ENCODE measurements around the gene IQCH. TPM values are rescaled to one million over a fixed set of nuclear protein-coding genes. Genes with fewer than 3 reads are reported as not detected.

IQCH gene
- total and polyA plus RNA-seq, 2 experiments from 2014 or later: 1.7 to 4.6 TPM

DNA sequence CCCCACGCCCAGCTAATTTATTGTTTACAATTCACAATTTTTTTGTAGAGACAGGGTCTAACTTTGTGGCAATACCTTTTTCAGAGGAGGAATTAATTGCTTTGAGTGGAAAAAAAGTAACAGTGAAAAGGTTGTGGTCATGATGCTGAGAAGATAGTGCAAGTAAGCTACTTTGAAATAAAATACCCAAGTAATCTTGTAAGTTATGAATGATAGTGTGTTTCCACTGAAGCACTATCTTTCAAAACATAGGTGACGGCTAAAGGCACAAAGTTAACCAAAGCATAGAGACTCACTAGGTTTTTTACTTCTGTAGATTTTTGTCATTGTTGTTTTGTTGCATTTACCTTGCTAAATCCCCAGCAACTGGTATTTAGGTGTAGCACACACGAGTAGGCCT, 165.1 kb downstream of the IQCH start:
- Histone ChIP-seq H4K20me1 (replicated peaks; ENCODE audit: insufficient read depth) (no peaks in the 10 kb centered on the region), H3F3A (replicated peaks; ENCODE audit: low read depth) (no peaks in the 10 kb centered on the region), H3K4me1 (ENCODE audit: insufficient read depth) (no peaks in the 10 kb centered on the region), H3K9me2 (ENCODE audit: insufficient read depth) (no peaks in the 10 kb centered on the region), H2AFZ (no peak overlapping the region), H3K36me3 (ENCODE audit: insufficient read depth) (no peaks in the 10 kb centered on the region), H3K79me2 (replicated peaks; ENCODE audit: insufficient read depth) (no peaks in the 10 kb centered on the region), H3K27me3 (ENCODE audit: insufficient read depth) (no peaks in the 10 kb centered on the region), H3K4me2 (no peak overlapping the region), H3K27ac (ENCODE audit: low read depth) (no peak overlapping the region), H3K4me3 (no peak overlapping the region)
- DNase-seq (ENCODE audit: low spot score): no peak
- no peak for TF ChIP-seq POLR2AphosphoS5 (IDR thresholded peaks at IDR 0.05; ENCODE audit: low read depth)
- TF ChIP-seq, protein P1, sequence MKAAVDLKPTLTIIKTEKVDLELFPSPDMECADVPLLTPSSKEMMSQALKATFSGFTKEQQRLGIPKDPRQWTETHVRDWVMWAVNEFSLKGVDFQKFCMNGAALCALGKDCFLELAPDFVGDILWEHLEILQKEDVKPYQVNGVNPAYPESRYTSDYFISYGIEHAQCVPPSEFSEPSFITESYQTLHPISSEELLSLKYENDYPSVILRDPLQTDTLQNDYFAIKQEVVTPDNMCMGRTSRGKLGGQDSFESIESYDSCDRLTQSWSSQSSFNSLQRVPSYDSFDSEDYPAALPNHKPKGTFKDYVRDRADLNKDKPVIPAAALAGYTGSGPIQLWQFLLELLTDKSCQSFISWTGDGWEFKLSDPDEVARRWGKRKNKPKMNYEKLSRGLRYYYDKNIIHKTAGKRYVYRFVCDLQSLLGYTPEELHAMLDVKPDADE (IDR thresholded peaks at IDR 0.05): no peak
- TF ChIP-seq CREB1 (CRISPR knock-in tag; IDR thresholded peaks at IDR 0.05; ENCODE audit: low read depth): no peak
- no peak for TF ChIP-seq EZH2 (IDR thresholded peaks at IDR 0.05; ENCODE audit: low read depth, unreplicated experiment)
- Mint-ChIP-seq H3K36me3 (ENCODE audit: low read depth) (no peaks in the 10 kb centered on the region), H3K4me3 (no peak overlapping the region), H3K4me1 (peaks cover 7% of the 10 kb centered on the region), H3K27ac (no peak overlapping the region), H3K27me3 (ENCODE audit: insufficient read depth, low read depth, poor library complexity) (no peaks in the 10 kb centered on the region), H3K9me3 (no peaks in the 10 kb centered on the region)
- no peak for ATAC-seq

DNA sequence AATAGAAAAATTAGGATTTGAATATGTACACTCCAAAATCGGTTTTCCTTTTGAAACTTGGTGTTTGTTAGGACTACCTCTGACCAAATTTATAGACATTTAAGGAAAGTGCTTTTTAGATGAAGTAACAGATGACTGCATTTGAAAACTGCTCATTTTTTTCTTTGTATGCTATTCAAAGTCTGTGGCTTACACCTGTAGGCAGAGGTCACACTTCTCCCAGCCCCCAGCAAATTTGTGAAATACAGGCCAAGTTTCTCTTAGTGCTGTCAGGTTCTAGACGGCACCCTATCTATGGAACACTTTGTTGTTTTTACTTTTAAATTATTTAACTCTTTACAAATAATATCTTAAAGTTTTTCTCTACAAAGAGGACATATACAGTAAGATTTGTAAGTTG, 165.6 kb downstream of the IQCH start:
- H3K36me3 ChIP-seq (ENCODE audit: insufficient read depth): no peaks in the 10 kb centered on the region
- no peaks in the 10 kb centered on the region for H3K4me1 ChIP-seq (ENCODE audit: insufficient read depth)
- no peak overlapping the region for H3K4me3 ChIP-seq
- no peak overlapping the region for H3K4me2 ChIP-seq
- TF ChIP-seq ZNF331 (CRISPR knock-in tag; IDR thresholded peaks at IDR 0.05; ENCODE audit: low read depth): no peak
- TF ChIP-seq EZH2phosphoT487 (IDR thresholded peaks at IDR 0.05; ENCODE audit: unreplicated experiment): no peak
- no peak for TF ChIP-seq STAT1 (IDR thresholded peaks at IDR 0.05; ENCODE audit: unreplicated experiment)
- no peak for TF ChIP-seq NANOG (IDR thresholded peaks at IDR 0.05; ENCODE audit: borderline replicate concordance)
- TF ChIP-seq EZH2 (IDR thresholded peaks at IDR 0.05; ENCODE audit: low read depth, unreplicated experiment): no peak
- TF ChIP-seq POLR2AphosphoS5 (IDR thresholded peaks at IDR 0.05; ENCODE audit: low read depth): no peak
- TF ChIP-seq, protein P1 (IDR thresholded peaks at IDR 0.05): no peak
- no peak for TF ChIP-seq CREB1 (CRISPR knock-in tag; IDR thresholded peaks at IDR 0.05; ENCODE audit: low read depth)
- TF ChIP-seq, protein P2, sequence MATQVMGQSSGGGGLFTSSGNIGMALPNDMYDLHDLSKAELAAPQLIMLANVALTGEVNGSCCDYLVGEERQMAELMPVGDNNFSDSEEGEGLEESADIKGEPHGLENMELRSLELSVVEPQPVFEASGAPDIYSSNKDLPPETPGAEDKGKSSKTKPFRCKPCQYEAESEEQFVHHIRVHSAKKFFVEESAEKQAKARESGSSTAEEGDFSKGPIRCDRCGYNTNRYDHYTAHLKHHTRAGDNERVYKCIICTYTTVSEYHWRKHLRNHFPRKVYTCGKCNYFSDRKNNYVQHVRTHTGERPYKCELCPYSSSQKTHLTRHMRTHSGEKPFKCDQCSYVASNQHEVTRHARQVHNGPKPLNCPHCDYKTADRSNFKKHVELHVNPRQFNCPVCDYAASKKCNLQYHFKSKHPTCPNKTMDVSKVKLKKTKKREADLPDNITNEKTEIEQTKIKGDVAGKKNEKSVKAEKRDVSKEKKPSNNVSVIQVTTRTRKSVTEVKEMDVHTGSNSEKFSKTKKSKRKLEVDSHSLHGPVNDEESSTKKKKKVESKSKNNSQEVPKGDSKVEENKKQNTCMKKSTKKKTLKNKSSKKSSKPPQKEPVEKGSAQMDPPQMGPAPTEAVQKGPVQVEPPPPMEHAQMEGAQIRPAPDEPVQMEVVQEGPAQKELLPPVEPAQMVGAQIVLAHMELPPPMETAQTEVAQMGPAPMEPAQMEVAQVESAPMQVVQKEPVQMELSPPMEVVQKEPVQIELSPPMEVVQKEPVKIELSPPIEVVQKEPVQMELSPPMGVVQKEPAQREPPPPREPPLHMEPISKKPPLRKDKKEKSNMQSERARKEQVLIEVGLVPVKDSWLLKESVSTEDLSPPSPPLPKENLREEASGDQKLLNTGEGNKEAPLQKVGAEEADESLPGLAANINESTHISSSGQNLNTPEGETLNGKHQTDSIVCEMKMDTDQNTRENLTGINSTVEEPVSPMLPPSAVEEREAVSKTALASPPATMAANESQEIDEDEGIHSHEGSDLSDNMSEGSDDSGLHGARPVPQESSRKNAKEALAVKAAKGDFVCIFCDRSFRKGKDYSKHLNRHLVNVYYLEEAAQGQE (IDR thresholded peaks at IDR 0.05; ENCODE audit: unreplicated experiment): no peak
- Mint-ChIP-seq H3K27me3 (ENCODE audit: insufficient read depth, low read depth, poor library complexity) (no peaks in the 10 kb centered on the region), H3K36me3 (ENCODE audit: low read depth) (no peaks in the 10 kb centered on the region), H3K9me3 (no peaks in the 10 kb centered on the region), H3K4me3 (no peak overlapping the region), H3K27ac (no peak overlapping the region), H3K4me1 (peaks cover 3% of the 10 kb centered on the region; the same call in 2 of the 3 replicates)
- no peak overlapping the region for H3K27ac ChIP-seq (ENCODE audit: low read depth)
- no peaks in the 10 kb centered on the region for H3K79me2 ChIP-seq (replicated peaks; ENCODE audit: insufficient read depth)
- no peaks in the 10 kb centered on the region for H3F3A ChIP-seq (replicated peaks; ENCODE audit: low read depth)
- no peaks in the 10 kb centered on the region for H3K9me2 ChIP-seq (ENCODE audit: insufficient read depth)
- no peak overlapping the region for H2AFZ ChIP-seq
- H4K20me1 ChIP-seq (replicated peaks; ENCODE audit: insufficient read depth): no peaks in the 10 kb centered on the region
- ATAC-seq (no peak), DNase-seq (ENCODE audit: low spot score) (no peak)
- H3K27me3 ChIP-seq (ENCODE audit: insufficient read depth): no peaks in the 10 kb centered on the region
